HG03457 (cell line): ENCODE measurements around the gene NT5DC3.

Source experiments
- ATAC-seq: cut with Tn5 transposase; IDR thresholded peaks from one replicate; pipeline ENCODE4 v1.9.1; 2021; ENCODE audit warnings: moderate number of reproducible peaks; ENCODE audit not compliant: unreplicated experiment

Gene NT5DC3

GRCh38 chr12:103840876-103841689 is at the start of gene NT5DC3:
Gene NT5DC3 (minus strand): TSS chr12:103841234. CDS start chr12:103841156, 78 bp downstream.
- ATAC-seq: peak; percentile 57

DNA sequence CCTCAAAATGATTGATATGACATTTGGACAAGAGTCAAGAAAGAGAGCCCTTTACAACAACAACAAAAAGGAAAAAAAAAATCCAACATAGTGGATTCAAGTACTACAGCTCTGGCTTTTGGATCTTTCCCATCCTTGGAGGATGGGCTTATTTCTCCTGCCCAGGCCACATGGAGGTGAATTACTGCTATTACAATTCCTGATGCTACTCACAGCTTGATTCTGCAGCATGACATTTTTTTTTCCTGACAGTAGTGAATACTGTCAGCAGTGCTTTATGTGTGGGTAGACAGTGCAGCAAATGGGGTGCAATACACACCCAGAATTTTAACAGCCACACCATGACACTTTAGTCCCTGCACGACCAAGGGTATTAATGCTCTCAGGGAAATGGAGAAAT is 46.7 kb upstream of the NT5DC3 start:
- no peak for ATAC-seq

- ATAC-seq: no peak
These were observed 45.3 kb upstream of the NT5DC3 start for GRCh38 chr12:103886195-103886797.

DNA sequence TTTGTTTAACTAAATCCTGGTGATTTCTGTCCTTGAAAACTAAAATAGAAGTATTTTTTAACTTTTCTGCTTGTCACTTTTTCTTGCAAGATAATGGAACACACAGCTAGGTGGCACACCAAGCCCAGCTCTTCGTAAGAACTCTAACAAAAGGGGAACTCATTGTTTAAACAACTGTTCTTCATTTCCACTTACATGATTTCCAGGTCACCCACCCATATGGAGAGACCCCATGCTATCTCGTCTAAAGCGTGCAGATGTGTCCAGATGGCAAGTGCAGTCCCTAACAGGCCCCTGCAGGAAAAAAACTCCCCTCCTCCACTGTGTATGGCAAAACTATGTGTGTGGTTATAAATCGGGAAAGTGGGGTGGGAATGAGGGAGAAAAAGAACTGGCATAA is 43.3 kb upstream of the NT5DC3 start:
- ATAC-seq: no peak

DNA sequence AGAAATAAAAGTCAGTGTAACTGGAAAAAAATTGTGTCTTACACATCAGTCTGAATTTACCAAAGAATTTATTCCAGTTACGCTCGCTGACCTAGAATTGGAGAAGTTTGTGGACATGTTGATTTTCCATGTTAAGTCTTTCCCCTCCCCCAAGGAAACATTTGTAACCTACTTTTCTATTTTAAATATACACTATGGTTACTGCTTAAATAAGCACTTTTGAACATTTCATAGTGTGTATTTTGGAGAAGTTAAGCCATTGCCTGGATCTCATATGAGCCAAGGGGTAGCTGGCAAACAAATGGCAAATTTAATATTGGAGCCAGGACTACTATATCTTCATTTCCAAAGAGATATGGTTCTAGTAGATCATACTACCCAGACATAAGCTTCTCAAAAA is 42.9 kb upstream of the NT5DC3 start:
- no peak for ATAC-seq

DNA sequence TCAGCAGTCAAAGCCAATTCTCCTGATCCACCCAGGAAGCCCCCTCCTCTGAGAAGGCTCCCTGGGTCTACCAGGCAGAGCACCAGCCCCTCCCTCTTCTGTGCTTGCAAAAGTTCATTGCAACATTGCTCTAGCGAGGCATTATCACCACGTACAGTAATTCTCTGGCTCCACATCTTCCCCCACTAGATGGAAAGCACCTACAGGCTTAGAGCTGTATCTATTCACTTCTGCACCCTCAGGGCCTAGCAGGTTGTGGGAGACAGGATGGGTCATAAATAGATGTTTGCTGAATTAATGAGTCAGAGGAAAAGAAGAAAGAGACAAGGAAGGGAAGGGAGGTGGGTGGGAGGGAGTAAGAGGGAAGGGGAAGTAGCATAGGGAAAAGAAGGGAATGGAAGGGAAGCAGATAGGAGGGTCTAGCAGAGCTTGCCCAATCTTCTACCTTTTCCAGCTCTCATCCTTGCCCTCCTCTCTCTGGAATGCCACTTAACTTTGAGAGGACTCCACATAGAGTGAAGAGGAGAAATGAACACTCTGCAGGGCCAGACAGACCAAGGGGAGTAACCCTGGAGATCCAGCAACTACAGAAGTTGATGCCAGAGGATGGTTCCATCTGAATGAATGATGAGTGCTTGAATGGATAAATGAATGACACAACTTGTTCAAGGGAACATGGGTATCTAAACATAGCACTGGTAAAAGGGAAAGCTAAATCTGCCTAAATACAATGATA is 42.0 kb upstream of the NT5DC3 start:
- ATAC-seq: no peak

DNA sequence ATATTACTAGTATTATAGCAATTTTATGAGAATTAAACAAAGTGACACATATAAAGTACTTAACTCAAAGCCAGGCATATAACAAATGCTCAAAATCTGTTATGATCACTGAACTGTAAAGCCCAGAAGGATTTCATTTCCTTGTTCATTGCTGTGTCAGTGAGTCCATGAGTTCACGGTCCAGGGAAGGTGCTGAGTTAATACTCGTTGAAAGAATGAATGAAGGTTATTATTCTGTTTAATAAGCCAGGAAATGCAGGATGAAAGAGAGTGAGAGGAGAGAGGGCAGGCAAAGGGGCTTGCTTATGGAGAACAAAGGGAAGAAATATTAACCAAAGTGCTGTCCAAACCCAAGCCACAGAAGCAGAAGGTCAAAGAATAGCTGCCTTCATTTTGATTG is 40.2 kb upstream of the NT5DC3 start:
- no peak for ATAC-seq

- ATAC-seq: peak; percentile 49
These were observed 39.5 kb upstream of the NT5DC3 start for GRCh38 chr12:103880299-103881142.

DNA sequence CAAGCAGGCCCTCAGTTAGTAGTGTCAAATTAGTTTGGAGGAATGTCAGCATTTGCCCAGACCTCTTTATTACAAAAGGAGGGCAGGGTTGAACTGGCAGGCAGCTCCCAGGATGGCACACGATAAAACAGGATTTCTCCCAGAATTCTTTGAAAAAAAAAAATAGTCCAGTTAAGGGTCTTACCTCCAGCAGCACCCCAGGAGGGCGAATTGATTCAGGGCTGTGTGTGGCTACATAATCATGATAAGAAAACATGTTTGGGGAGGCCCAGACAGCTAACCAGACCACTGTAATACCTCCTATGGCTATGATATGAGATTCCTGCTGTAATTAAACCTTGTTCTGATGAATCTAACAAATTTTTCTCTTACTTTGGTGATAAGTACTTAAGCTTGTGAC is 38.8 kb upstream of the NT5DC3 start:
- ATAC-seq: no peak

GRCh38 chr12:103879048-103879692 is 38.1 kb upstream of the NT5DC3 start:
- ATAC-seq: no peak

- no peak for ATAC-seq
These were observed 37.0 kb upstream of the NT5DC3 start for GRCh38 chr12:103877934-103878510.

DNA sequence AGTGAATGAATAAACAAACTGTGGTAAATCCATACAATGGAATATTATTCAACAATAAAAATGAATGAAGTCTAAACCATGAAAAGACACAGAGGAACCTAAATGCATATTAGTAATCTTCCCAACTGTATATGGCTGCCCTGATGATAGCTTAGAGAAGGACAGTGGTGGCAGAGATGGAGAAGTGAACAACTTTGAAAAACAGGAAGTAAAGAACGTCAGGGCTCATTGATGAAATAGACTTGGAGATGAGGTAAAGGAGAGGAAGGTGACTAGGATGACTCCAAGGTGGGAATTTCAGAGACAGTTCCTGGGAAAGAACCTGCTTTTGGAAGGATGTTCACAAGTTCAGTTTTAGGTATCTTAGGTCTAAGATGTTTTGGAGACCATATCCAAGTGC is 36.3 kb upstream of the NT5DC3 start:
- no peak for ATAC-seq

DNA sequence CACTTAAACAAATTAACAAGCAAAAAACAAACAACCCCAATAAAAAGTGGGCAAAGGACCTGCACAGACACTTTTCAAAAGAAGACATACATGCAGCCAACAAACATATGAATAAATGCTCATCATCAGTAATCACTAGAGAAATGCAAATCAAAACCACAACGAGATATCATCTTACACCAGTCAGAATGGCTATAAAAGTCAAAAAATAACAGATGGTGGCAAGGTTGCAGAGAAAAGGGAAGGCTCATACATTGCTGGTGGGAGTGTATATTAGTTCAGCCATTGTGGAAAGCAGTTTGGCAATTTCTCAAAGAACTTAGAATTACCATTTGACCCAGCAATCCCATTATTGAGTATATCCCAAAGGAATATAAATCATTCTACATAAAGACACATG is 34.6 kb upstream of the NT5DC3 start:
- ATAC-seq: no peak

- ATAC-seq: no peak
These were observed 27.2 kb upstream of the NT5DC3 start for GRCh38 chr12:103868215-103868614.

DNA sequence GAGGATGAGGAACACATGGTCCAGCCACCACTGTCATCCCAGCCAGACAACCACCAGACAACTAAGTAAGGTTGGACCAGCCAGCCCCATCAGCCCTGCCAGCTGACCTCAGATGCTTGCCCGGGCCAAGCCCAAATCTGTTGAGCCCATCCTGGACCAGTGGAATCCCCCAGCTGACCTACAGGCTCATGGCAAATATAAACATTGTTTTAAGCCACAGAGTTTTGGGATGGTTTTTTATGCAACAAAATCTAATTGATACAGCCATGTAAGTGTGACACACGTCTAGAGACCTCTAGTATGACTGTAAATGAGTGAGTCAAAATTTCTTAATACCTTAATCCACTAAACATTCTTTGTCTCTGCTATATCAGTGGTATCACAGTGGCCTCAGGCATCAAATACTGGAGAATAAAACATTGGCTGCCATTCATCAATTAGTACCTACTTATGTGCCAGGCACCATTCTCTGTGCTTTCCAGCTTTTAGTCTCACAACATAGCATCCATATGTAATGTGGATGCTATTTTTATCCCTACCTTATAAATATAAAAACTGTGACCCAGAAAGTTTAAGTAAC is 24.2 kb upstream of the NT5DC3 start:
- ATAC-seq: no peak

- ATAC-seq: no peak
These were observed 23.7 kb upstream of the NT5DC3 start for GRCh38 chr12:103864710-103865109.

- no peak for ATAC-seq
These were observed 18.0 kb upstream of the NT5DC3 start for GRCh38 chr12:103858953-103859601.

GRCh38 chr12:103858335-103858734 is 17.3 kb upstream of the NT5DC3 start:
- no peak for ATAC-seq

DNA sequence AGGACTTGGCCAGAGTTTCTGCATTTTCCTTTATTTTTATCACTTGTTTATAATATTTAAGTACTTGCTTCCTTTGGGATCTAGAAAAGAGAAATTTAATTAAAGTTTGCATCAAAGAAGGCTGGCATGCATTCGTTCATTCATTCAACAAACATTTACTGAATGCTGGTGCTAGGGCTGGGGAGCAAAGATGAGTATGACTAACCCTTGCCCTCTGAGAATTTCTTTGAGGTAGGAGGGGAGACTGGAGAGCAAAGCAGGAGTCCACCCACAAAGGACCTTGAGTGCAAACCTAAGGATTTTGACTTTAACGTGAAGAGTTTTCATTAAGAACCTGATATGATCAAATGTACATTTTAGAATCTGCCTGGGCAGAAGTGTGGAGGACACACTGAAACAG is 16.1 kb upstream of the NT5DC3 start:
- ATAC-seq: no peak
